ENCODE results near the gene CFAP251.
"Not testable (repeated sequence)": the region's sequence is repeated elsewhere in the genome, so short reads cannot be mapped to it uniquely, and the experiment has no call there.

CFAP251 gene

GRCh38 chr12:121988519-121988918 is 70.1 kb downstream of the CFAP251 start:
- not testable (repeated sequence) for H3K27me3 ChIP-seq (ENCODE audit: control insufficient read depth, insufficient read depth, low read length); H3K4me1 ChIP-seq (ENCODE audit: control insufficient read depth, insufficient read depth, low read length); H3K36me3 ChIP-seq (ENCODE audit: control insufficient read depth, insufficient read depth, low read length); H3K4me3 ChIP-seq (ENCODE audit: low read length); H3K9ac ChIP-seq (ENCODE audit: low read length); H3K9me3 ChIP-seq (ENCODE audit: control insufficient read depth, low read length)

- no peaks in the 10 kb centered on the region for H3K27me3 ChIP-seq (ENCODE audit: control insufficient read depth, insufficient read depth, low read length)
- H3K9ac ChIP-seq (ENCODE audit: low read length): no peak overlapping the region
- no peak overlapping the region for H3K4me3 ChIP-seq (ENCODE audit: low read length)
These were observed 71.1 kb downstream of the CFAP251 start for GRCh38 chr12:121989276-121990113.

GRCh38 chr12:121990114-121990647 is 71.8 kb downstream of the CFAP251 start:
- Histone ChIP-seq H3K4me1 (ENCODE audit: control insufficient read depth, insufficient read depth, low read length) (no peaks in the 10 kb centered on the region), H3K9ac (ENCODE audit: low read length) (no peak overlapping the region), H3K36me3 (ENCODE audit: control insufficient read depth, insufficient read depth, low read length) (no peaks in the 10 kb centered on the region), H3K4me3 (ENCODE audit: low read length) (no peak overlapping the region), H3K9me3 (ENCODE audit: control insufficient read depth, low read length) (no peaks in the 10 kb centered on the region), H3K27me3 (ENCODE audit: control insufficient read depth, insufficient read depth, low read length) (no peaks in the 10 kb centered on the region)

More at GRCh38 chr12:121989276-121990113, 71.1 kb downstream of the CFAP251 start:
- no peaks in the 10 kb centered on the region for H3K9me3 ChIP-seq (ENCODE audit: control insufficient read depth, low read length)
- H3K36me3 ChIP-seq (ENCODE audit: control insufficient read depth, insufficient read depth, low read length): no peaks in the 10 kb centered on the region
- no peaks in the 10 kb centered on the region for H3K4me1 ChIP-seq (ENCODE audit: control insufficient read depth, insufficient read depth, low read length)

GRCh38 chr12:121990692-121991603 is 72.6 kb downstream of the CFAP251 start:
- Histone ChIP-seq H3K4me3 (ENCODE audit: low read length) (no peak overlapping the region), H3K36me3 (ENCODE audit: control insufficient read depth, insufficient read depth, low read length) (no peaks in the 10 kb centered on the region), H3K9ac (ENCODE audit: low read length) (no peak overlapping the region), H3K4me1 (ENCODE audit: control insufficient read depth, insufficient read depth, low read length) (peaks cover 2% of the 10 kb centered on the region), H3K27me3 (ENCODE audit: control insufficient read depth, insufficient read depth, low read length) (no peaks in the 10 kb centered on the region), H3K9me3 (ENCODE audit: control insufficient read depth, low read length) (no peaks in the 10 kb centered on the region)

GRCh38 chr12:121992059-121992879 is 73.9 kb downstream of the CFAP251 start:
- H3K4me3 ChIP-seq (ENCODE audit: low read length): no peak overlapping the region
- H3K36me3 ChIP-seq (ENCODE audit: control insufficient read depth, insufficient read depth, low read length): no peaks in the 10 kb centered on the region
- H3K4me1 ChIP-seq (ENCODE audit: control insufficient read depth, insufficient read depth, low read length): peaks cover 3% of the 10 kb centered on the region
- no peaks in the 10 kb centered on the region for H3K9me3 ChIP-seq (ENCODE audit: control insufficient read depth, low read length)
- no peaks in the 10 kb centered on the region for H3K27me3 ChIP-seq (ENCODE audit: control insufficient read depth, insufficient read depth, low read length)
- H3K9ac ChIP-seq (ENCODE audit: low read length): no peak overlapping the region

GRCh38 chr12:121996050-121996944 is 77.9 kb downstream of the CFAP251 start:
- Histone ChIP-seq H3K9ac (ENCODE audit: low read length) (no peak overlapping the region), H3K4me1 (ENCODE audit: control insufficient read depth, insufficient read depth, low read length) (peaks cover 3% of the 10 kb centered on the region), H3K4me3 (ENCODE audit: low read length) (no peak overlapping the region), H3K27me3 (ENCODE audit: control insufficient read depth, insufficient read depth, low read length) (no peaks in the 10 kb centered on the region), H3K9me3 (ENCODE audit: control insufficient read depth, low read length) (no peaks in the 10 kb centered on the region), H3K36me3 (ENCODE audit: control insufficient read depth, insufficient read depth, low read length) (no peaks in the 10 kb centered on the region)

- Histone ChIP-seq H3K36me3 (ENCODE audit: control insufficient read depth, insufficient read depth, low read length) (no peaks in the 10 kb centered on the region), H3K4me1 (ENCODE audit: control insufficient read depth, insufficient read depth, low read length) (peaks cover 3% of the 10 kb centered on the region), H3K27me3 (ENCODE audit: control insufficient read depth, insufficient read depth, low read length) (no peaks in the 10 kb centered on the region), H3K4me3 (ENCODE audit: low read length) (no peak overlapping the region), H3K9ac (ENCODE audit: low read length) (no peak overlapping the region), H3K9me3 (ENCODE audit: control insufficient read depth, low read length) (no peaks in the 10 kb centered on the region)
These were observed 78.7 kb downstream of the CFAP251 start for GRCh38 chr12:121996945-121997612.

- Histone ChIP-seq H3K4me1 (ENCODE audit: control insufficient read depth, insufficient read depth, low read length) (no peaks in the 10 kb centered on the region), H3K9ac (ENCODE audit: low read length) (no peak overlapping the region), H3K27me3 (ENCODE audit: control insufficient read depth, insufficient read depth, low read length) (no peaks in the 10 kb centered on the region), H3K36me3 (ENCODE audit: control insufficient read depth, insufficient read depth, low read length) (no peaks in the 10 kb centered on the region), H3K4me3 (ENCODE audit: low read length) (no peak overlapping the region), H3K9me3 (ENCODE audit: control insufficient read depth, low read length) (no peaks in the 10 kb centered on the region)
These were observed 83.2 kb downstream of the CFAP251 start for GRCh38 chr12:122001466-122002209.

GRCh38 chr12:122003651-122004611 is 85.5 kb downstream of the CFAP251 start:
- Histone ChIP-seq H3K36me3 (ENCODE audit: control insufficient read depth, insufficient read depth, low read length) (no peaks in the 10 kb centered on the region), H3K27me3 (ENCODE audit: control insufficient read depth, insufficient read depth, low read length) (no peaks in the 10 kb centered on the region), H3K4me3 (ENCODE audit: low read length) (no peak overlapping the region), H3K4me1 (ENCODE audit: control insufficient read depth, insufficient read depth, low read length) (no peaks in the 10 kb centered on the region), H3K9ac (ENCODE audit: low read length) (no peak overlapping the region), H3K9me3 (ENCODE audit: control insufficient read depth, low read length) (no peaks in the 10 kb centered on the region)
